ENCODE results near the gene XPO6.

XPO6 gene

GRCh38 chr16:28058839-28059589 is 152.8 kb downstream of the XPO6 start:
- DNase-seq, result no peak

DNA sequence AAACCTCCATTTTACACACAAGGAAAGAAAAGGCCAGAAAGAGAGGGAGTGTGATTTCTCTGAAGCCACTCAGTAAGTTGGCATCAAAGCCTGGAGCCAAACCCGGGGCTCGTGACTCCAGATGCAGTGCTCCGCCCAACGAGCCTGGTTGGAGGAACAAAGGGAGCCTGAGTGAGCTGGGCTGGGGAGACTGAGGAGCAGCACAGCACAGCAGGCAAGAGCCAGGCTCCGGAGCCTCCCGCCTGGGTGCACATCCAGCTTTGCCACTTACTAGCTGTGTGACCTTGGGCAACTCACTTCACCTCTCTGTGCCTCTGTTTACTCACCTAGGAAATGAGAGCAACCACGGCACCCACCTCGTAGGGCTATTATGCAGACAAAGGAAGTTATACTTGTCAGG is 153.8 kb downstream of the XPO6 start:
- DNase-seq, result no peak

- no peak for DNase-seq
Observed at GRCh38 chr16:28053461-28053860, 158.3 kb downstream of the XPO6 start.

DNA sequence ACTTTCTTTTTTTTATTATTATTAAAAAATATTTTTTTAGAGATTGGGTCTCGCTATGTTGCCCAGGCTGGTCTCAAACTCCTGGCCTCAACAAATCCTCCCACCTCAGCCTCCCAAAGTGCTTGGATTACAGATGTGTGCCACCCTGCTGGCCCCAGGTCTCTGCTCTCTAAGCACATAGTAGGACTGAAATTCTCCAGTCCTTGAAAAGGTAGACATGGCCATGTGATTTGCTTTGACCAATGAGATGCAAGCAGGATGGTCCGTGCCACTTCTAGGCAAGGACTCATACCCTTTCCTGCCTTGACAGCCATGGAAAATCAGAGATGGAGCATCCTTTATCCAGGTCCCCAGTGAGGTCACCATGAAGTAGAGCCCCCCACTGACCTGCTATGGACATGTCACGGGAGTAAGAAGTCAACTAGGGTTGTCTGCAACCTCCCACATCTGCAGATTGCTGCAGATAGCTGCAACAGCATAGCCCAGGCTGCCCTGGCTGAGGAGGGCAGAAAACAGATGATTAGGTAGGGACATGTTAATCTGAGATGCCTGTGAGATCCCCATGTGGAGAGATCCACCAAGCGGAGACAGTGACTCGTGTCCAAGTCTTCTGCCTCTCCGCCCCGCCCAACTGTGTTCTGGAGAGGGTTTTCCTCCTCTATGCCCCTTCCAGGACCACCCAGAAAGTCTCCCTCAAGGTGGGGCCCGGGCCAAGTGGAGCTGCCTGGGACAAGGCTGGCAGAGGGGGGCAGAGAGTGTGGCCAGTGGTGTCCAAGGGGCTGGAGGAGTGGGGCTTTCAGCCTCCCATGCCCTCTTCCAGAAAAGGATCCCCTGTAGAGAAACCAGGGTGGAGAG is 159.3 kb downstream of the XPO6 start:
- DNase-seq, result no peak

DNA sequence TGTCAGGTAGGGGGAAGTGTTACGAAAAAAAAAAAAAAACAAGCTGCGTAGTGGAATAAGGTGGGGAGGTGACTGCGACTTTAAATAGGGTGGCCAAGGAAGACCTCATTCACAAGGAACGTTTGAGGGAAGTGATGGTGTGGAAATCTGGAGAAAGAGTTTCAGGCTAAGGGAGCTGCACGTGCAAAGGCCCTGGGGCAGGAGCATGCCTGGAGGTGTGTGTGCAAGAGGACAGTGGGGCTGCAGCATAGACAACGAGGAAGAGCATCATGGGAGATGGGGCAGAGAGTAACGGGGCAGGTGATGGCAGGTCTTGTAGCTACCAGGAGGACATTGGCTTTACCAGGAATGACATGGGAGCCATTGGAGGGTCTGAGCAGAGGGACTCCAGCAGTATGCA is 160.3 kb downstream of the XPO6 start:
- no peak for DNase-seq
